Measurements from ENCODE around the gene PCNX3.

PCNX3 gene

DNA sequence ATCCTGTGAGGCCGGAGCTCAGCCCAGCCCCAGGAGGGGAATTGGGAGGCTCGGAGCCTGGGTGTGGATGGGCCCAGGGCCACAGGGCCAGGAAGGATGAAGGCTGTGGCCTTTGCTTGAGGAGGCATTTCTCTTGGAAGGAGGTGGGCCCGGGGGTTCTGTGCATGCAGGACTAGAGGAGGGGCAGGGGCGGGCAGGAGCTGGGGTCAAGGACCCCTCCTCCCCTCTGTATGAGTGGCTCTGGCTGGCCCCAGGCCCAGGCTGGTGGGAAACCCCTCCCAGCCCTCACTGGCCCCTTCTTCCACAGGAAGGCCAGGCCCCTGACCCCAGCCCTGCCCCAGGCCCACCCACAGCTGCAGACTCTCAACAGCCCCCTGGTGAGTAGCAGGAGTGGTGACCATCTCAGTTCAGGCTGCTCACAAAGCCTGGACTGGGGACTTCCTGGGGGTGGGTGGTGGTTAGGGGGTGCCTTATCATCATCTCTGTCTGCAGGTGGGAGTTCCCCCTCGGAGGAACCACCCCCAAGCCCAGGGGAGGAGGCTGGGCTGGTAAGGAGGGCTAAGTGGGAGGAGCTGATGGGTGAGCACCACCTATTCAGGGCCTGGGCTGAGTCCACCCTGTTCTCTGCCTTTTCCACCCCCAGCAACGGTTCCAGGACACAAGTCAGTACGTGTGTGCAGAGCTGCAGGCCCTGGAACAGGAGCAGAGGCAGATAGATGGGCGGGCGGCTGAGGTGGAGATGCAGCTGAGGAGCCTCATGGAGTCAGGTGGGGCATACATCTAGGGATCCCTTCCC lies 25.9 kb upstream of the PCNX3 start:
- Histone ChIP-seq H3K9me3 (ENCODE audit: control insufficient read depth, low read length) (no peaks in the 10 kb centered on the region), H3K27ac (ENCODE audit: insufficient read depth, low read depth, low read length, poor library complexity, severe bottlenecking) (no peak overlapping the region), H3K36me3 (ENCODE audit: control insufficient read depth, insufficient read depth, low read length) (no peaks in the 10 kb centered on the region), H3K4me3 (ENCODE audit: insufficient read depth, low read depth, low read length) (no peak overlapping the region), H3K27me3 (ENCODE audit: control insufficient read depth, insufficient read depth, low read length, poor library complexity, severe bottlenecking) (peaks cover 63% of the 10 kb centered on the region), H3K4me1 (ENCODE audit: control insufficient read depth, insufficient read depth, low read length) (peaks cover 22% of the 10 kb centered on the region)
- WGBS, 2 experiments: 74 to 76% methylated on average over 9 of the region's 9 CpGs

- peaks cover 57% of the 10 kb centered on the region for H3K27me3 ChIP-seq (ENCODE audit: control insufficient read depth, insufficient read depth, low read length, poor library complexity, severe bottlenecking)
- no peaks in the 10 kb centered on the region for H3K9me3 ChIP-seq (ENCODE audit: control insufficient read depth, low read length)
- H3K4me3 ChIP-seq (ENCODE audit: insufficient read depth, low read depth, low read length): no peak overlapping the region
- no peaks in the 10 kb centered on the region for H3K36me3 ChIP-seq (ENCODE audit: control insufficient read depth, insufficient read depth, low read length)
- peaks cover 22% of the 10 kb centered on the region for H3K4me1 ChIP-seq (ENCODE audit: control insufficient read depth, insufficient read depth, low read length)
- 88 to 90% methylated on average over 8 of the region's 8 CpGs for WGBS, 2 experiments
- no peak overlapping the region for H3K27ac ChIP-seq (ENCODE audit: insufficient read depth, low read depth, low read length, poor library complexity, severe bottlenecking)
These were observed 25.3 kb upstream of the PCNX3 start for GRCh38 chr11:65590240-65590738.

- Histone ChIP-seq H3K27me3 (ENCODE audit: control insufficient read depth, insufficient read depth, low read length, poor library complexity, severe bottlenecking) (peaks cover 45% of the 10 kb centered on the region), H3K9me3 (ENCODE audit: control insufficient read depth, low read length) (no peaks in the 10 kb centered on the region), H3K4me3 (ENCODE audit: insufficient read depth, low read depth, low read length) (peak overlapping the region; percentile 49), H3K4me1 (ENCODE audit: control insufficient read depth, insufficient read depth, low read length) (peaks cover 17% of the 10 kb centered on the region), H3K36me3 (ENCODE audit: control insufficient read depth, insufficient read depth, low read length) (no peaks in the 10 kb centered on the region), H3K27ac (ENCODE audit: insufficient read depth, low read depth, low read length, poor library complexity, severe bottlenecking) (no peak overlapping the region)
- 5% methylated on average over 106 of the region's 106 CpGs for WGBS, 2 experiments
These were observed 23.4 kb upstream of the PCNX3 start for GRCh38 chr11:65591939-65592857.

GRCh38 chr11:65592858-65593517 lies 22.6 kb upstream of the PCNX3 start:
- Histone ChIP-seq H3K36me3 (ENCODE audit: control insufficient read depth, insufficient read depth, low read length) (peaks cover 4% of the 10 kb centered on the region), H3K9me3 (ENCODE audit: control insufficient read depth, low read length) (no peaks in the 10 kb centered on the region), H3K27me3 (ENCODE audit: control insufficient read depth, insufficient read depth, low read length, poor library complexity, severe bottlenecking) (peaks cover 45% of the 10 kb centered on the region), H3K4me3 (ENCODE audit: insufficient read depth, low read depth, low read length) (no peak overlapping the region), H3K27ac (ENCODE audit: insufficient read depth, low read depth, low read length, poor library complexity, severe bottlenecking) (no peak overlapping the region), H3K4me1 (ENCODE audit: control insufficient read depth, insufficient read depth, low read length) (peaks cover 10% of the 10 kb centered on the region)
- 71 to 73% methylated on average over 22 of the region's 22 CpGs for WGBS, 2 experiments

GRCh38 chr11:65593518-65594414 lies 21.8 kb upstream of the PCNX3 start:
- no peak overlapping the region for H3K4me3 ChIP-seq (ENCODE audit: insufficient read depth, low read depth, low read length)
- peaks cover 45% of the 10 kb centered on the region for H3K27me3 ChIP-seq (ENCODE audit: control insufficient read depth, insufficient read depth, low read length, poor library complexity, severe bottlenecking)
- peaks cover 11% of the 10 kb centered on the region for H3K36me3 ChIP-seq (ENCODE audit: control insufficient read depth, insufficient read depth, low read length)
- no peaks in the 10 kb centered on the region for H3K9me3 ChIP-seq (ENCODE audit: control insufficient read depth, low read length)
- no peak overlapping the region for H3K27ac ChIP-seq (ENCODE audit: insufficient read depth, low read depth, low read length, poor library complexity, severe bottlenecking)
- 84 to 86% methylated on average over 26 of the region's 26 CpGs for WGBS, 2 experiments
- H3K4me1 ChIP-seq (ENCODE audit: control insufficient read depth, insufficient read depth, low read length): peaks cover 4% of the 10 kb centered on the region

- H3K9me3 ChIP-seq (ENCODE audit: control insufficient read depth, low read length): no peaks in the 10 kb centered on the region
- H3K27ac ChIP-seq (ENCODE audit: insufficient read depth, low read depth, low read length, poor library complexity, severe bottlenecking): no peak overlapping the region
- peaks cover 11% of the 10 kb centered on the region for H3K36me3 ChIP-seq (ENCODE audit: control insufficient read depth, insufficient read depth, low read length)
- H3K4me3 ChIP-seq (ENCODE audit: insufficient read depth, low read depth, low read length): no peak overlapping the region
- 90 to 94% methylated on average over 3 of the region's 3 CpGs for WGBS, 2 experiments
- peaks cover 4% of the 10 kb centered on the region for H3K4me1 ChIP-seq (ENCODE audit: control insufficient read depth, insufficient read depth, low read length)
- H3K27me3 ChIP-seq (ENCODE audit: control insufficient read depth, insufficient read depth, low read length, poor library complexity, severe bottlenecking): peaks cover 42% of the 10 kb centered on the region
These were observed 20.4 kb upstream of the PCNX3 start for GRCh38 chr11:65595131-65595530.

DNA sequence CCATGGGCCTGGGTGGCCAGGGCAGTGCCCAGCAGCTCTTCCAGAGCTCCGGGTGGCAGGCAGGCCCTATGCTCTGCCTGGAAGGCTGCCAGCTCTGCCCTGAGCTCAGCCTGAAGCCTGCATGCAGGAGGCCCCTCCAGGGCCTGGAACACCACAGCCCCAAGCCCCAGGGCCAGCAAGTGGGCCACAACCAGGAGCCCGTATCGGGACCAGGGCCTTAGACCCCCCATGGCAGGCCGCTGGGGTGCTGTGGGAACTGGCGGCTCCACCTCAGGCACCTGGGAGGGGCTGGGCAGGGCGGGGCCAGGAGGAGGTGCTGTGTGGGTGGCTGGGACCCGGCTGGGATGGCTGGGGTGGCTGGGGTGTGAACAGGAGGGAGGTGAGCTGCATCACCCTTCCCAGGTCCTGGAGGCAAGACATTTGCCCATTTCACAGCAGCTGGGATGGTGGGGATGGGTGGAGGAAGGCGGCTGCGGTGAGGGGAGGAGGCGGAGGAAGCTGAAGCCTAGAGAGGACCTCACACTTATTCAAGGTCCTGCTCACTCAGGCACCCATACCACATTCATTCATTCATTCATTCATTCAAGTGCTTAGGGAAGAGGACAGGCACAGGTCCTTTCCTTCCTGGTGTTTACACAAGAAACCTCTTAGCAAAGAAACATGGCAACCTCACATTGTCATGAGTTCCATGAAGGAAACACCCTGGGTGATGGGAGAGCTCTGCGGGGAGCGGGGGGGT lies 19.9 kb upstream of the PCNX3 start, which contains the start of gene KCNK7:
TSS of gene KCNK7 (minus strand) at position 258 of the 739 bp plus-strand sequence. CDS start at position 230, 28 bp downstream.
- H3K9me3 ChIP-seq (ENCODE audit: control insufficient read depth, low read length): no peaks in the 10 kb centered on the region
- WGBS, 2 experiments: 77 to 85% methylated on average over 12 of the region's 12 CpGs

DNA sequence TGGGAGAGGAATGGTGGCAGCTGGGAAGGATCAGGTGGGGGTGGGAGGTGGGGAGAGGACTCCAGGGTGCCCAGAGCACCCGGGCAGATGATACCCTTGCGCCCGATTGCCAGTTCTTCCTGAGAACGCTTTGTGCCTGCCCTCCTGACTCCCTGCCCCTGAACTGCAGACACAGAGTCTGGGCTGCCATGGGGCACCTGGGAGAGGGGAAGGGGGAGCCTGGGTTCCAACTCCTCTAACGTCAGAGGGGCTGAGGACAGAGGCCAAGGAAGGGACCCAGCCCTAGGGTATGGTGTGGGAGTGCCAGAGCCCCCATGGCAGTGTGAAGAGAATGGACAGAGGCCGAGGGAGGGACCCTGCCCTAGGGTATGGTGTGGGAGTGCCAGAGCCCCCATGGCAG lies 19.1 kb upstream of the PCNX3 start:
- WGBS, 2 experiments: 84 to 87% methylated on average over 6 of the region's 6 CpGs

More for the DNA sequence above, 19.9 kb upstream of the PCNX3 start, which contains the start of gene KCNK7:
- Histone ChIP-seq H3K27ac (ENCODE audit: insufficient read depth, low read depth, low read length, poor library complexity, severe bottlenecking) (no peak within 1 kb of the TSS), H3K36me3 (ENCODE audit: control insufficient read depth, insufficient read depth, low read length) (peaks cover 11% of the 10 kb centered on the region), H3K27me3 (ENCODE audit: control insufficient read depth, insufficient read depth, low read length, poor library complexity, severe bottlenecking) (peaks cover 36% of the 10 kb centered on the region), H3K4me3 (ENCODE audit: insufficient read depth, low read depth, low read length) (no peak within 1 kb of the TSS), H3K4me1 (ENCODE audit: control insufficient read depth, insufficient read depth, low read length) (peaks cover 4% of the 10 kb centered on the region)

More for the DNA sequence above, 19.1 kb upstream of the PCNX3 start:
- Histone ChIP-seq H3K27ac (ENCODE audit: insufficient read depth, low read depth, low read length, poor library complexity, severe bottlenecking) (no peak overlapping the region), H3K27me3 (ENCODE audit: control insufficient read depth, insufficient read depth, low read length, poor library complexity, severe bottlenecking) (peaks cover 28% of the 10 kb centered on the region), H3K4me1 (ENCODE audit: control insufficient read depth, insufficient read depth, low read length) (no peaks in the 10 kb centered on the region), H3K9me3 (ENCODE audit: control insufficient read depth, low read length) (no peaks in the 10 kb centered on the region), H3K36me3 (ENCODE audit: control insufficient read depth, insufficient read depth, low read length) (peaks cover 11% of the 10 kb centered on the region), H3K4me3 (ENCODE audit: insufficient read depth, low read depth, low read length) (no peak overlapping the region)

All from ectodermal cell (in vitro differentiated cells).